Colon (tissue), 2 donors: Measurements from ENCODE around the gene EOLA2.
"Not testable (repeated sequence)": the region's sequence is repeated elsewhere in the genome, so short reads cannot be mapped to it uniquely, and the experiment has no call there.

Source experiments
- FAIRE-seq: peaks from 2 replicates; lab custom pipeline; 2012; peaks lifted over from hg19 to GRCh38; lab: Jason Lieb, UNC
- donor health status: control.
- donor health status: control.

Gene EOLA2

DNA sequence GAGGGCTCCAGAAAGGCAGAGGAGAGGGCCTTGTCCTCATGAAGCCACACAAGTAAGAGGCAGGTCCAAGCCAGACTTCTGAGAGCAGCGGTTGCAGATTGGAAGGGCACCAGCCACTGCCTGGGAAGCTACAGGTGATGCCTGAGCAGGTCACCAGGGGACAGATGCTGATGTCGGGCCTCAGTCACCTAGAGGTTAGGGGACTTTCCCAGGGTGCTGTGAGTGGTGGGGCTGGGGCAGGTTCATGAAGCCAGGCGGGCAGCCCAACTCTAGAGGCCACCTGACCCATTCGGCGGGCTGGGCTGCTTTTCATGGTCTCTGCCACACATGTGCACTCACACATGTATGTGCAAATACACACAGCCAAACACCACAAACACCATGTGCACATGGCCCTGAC, 5.3 kb downstream of the EOLA2 start:
- FAIRE-seq = not testable (repeated sequence)

DNA sequence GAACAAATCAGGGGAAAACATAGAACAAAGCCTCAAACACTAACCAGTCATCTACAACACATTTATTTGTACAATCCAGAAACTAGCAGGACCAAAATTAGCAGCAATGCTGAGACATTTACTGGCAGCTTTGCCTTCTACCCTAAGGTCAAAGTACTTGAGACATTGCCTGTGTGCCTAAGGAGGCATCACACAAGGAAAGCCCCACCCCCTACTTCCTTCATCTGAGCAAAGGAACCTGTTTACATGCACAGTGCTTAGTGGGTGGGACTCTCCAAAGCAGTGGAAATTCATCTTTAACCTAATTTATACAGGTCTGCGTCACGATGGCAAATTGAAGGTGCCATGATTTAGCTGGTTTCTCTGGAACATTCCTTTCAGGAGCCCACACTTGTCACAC, 6.1 kb downstream of the EOLA2 start:
- FAIRE-seq = not testable (repeated sequence)

DNA sequence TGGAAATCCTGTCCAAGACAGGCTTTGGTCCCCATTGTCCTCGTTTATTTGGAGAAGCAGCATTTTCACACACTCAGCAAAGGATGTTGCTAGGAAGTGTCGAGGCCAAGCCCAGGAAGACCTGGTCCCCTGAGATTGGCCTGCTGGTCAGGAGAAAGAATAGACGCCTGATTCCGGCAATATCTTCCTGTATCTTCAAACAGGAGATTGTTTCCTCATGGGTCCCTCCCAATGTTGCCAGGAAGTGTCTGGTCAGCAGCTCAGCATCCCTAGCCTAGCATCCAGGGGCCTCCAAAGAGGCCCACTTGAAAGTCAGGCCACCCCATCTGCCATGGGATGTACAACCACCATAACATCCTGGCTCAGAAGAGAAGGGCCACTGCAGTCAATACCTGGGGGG, 6.9 kb downstream of the EOLA2 start:
- not testable (repeated sequence) for FAIRE-seq

DNA sequence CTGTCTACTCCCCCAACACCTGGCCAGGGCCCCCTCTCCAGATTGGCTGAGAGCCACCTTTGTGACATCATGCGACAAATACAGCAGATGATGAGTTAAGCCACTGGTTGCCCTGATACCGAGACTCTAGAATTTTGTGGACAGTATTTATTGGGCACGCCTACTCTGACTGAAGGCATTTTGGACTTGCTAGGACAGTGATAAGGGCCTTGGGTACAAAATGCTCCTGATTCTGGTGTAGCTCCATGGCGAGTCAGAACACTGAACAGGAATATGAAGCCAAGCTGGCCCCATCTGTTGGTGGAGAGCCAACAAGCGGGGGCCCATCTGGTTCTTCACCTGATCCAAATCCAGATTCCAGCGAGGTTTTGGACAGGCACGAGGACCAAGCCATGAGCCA, 8.9 kb downstream of the EOLA2 start, which contains the start of gene HSFX4:
TSS of gene HSFX4 (plus strand) at position 174 of the 400 bp plus-strand sequence. CDS start at position 246, 72 bp downstream.
- peak; percentile 80 for FAIRE-seq

DNA sequence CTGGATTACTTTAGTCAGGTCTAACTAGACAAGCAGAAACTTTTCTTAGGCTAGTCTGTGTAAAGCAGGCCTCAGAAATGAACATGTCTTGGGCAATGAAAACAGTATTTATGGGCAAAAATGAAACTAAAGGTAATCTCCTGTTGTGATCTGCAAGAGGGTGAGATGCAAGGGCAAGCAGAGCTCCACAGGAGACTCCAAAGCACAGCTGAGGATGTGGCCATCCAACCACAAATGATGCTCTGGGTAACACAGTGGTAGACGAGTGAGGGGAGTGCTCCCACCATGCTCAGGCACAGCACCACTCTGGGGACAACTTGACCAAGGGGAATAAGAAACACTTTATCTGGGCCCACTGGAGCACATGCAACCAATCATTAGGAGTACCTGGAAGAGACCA, 9.7 kb downstream of the EOLA2 start:
- FAIRE-seq = not testable (repeated sequence)

DNA sequence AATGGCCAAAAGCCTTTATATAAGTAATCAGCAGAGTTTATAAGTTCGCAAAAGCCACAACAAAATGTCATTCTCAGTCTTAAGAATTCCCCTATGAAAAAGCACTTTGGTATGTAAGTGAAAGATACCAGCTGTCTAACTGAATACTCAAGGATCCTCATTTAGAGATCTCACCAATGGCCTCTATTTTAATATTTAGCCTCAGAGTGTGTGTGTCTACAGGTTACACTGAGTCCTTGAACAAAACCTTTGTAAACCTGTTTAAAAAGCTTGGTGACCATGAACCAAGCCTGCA, 10.4 kb downstream of the EOLA2 start:
- FAIRE-seq = not testable (repeated sequence)

DNA sequence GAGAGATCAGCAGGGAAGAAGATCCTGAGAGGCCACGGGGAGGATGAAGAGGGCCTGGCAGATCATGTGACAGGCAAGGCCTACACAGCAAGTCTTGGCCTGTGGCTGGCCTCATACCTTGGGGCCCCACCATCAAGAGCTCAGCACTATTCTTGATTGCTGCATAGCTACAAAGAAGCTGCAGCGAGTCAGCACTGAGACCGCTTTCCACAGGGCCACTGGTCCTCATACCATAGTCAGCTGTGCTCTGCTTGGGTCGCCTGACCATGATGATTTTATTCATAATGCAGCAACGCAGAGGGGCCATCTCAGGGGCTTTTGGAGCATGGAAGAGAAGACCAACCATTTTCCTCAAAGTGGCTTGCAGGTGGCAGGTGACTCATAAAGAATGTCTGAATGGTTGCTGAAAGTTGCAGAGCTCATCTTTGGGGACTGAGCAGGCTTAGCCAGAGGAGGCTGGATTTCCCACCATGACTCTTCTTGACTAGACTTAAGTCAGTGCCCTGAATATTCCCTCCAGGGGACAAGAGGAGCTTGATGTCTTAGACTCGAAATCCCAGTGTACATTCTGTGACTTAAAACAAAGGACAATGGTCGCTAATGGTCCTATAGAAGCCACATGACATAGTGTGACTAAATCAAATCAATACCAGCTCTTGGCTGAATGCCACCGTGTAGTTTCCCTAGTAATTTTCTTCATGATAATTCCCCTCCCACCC, 10.9 kb downstream of the EOLA2 start:
- FAIRE-seq = not testable (repeated sequence)

DNA sequence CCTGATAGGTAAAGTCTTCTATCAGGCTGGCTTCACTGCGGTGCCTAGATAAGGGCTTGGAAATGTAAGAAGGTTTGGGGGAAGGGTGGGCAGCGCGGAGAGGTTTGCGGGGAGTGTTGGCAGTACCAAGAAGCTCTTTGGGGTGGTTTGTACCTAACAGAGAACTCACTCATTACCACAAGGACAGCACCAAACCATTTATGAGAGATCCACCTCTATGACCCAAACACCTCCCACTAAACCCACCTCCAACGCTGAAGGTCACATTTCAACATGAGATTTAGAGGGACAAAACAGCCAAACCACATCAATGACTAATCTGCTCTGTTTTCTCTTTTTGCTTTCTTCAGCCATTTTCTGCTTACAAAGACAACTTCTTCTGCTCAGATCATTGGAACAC, 13.9 kb downstream of the EOLA2 start:
- not testable (repeated sequence) for FAIRE-seq

DNA sequence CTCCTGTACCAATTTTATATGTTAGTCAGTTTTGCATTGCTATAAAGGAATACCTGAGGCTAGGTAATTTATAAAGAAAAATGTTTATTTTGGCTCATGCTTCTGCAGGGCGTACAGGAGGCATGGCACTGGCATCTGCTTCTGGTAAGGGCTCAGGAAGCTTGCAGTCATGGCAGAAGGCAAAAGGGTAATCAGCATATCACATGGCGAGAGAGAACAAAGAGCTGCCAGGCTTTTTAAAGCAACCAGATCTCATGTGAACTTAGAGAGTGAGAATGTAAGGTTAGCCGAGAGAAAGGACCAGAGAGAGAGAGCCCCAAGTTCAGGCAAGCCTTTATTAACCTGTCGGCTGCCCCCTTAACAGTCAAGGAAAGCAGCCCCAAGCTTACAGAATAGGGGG, 14.5 kb downstream of the EOLA2 start:
- FAIRE-seq = not testable (repeated sequence)

DNA sequence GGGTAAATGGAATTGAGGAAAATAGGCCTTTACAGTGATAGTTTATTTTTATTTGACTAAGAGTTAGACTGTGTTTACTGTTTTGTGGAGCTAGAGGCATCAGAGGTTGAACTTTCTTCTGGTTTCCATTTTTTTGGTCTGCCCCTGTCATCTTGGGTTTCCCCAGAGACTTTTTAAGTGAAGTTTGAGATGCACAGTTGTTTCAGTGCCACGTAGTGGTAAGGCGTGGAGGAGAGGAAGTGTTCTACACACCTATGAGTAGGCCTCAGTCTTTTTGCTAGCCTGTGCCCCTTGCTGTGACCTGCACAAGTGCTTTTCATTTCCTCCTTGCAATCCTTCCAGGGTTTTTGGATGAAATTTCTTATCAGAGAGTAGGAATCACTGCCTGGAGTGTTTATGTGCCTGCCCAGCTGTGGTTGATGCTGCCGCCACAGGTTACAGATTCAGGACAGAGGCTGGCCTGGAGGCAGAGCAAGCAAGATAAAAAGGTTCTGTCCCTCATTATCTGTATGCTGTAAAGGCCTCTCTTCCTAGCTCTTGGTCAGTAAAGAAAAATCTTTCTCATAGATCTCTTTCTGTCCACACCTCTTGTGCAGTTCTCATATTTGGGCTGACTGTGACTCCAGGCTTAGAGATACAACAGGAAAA, 21.4 kb downstream of the EOLA2 start:
- no peak for FAIRE-seq

DNA sequence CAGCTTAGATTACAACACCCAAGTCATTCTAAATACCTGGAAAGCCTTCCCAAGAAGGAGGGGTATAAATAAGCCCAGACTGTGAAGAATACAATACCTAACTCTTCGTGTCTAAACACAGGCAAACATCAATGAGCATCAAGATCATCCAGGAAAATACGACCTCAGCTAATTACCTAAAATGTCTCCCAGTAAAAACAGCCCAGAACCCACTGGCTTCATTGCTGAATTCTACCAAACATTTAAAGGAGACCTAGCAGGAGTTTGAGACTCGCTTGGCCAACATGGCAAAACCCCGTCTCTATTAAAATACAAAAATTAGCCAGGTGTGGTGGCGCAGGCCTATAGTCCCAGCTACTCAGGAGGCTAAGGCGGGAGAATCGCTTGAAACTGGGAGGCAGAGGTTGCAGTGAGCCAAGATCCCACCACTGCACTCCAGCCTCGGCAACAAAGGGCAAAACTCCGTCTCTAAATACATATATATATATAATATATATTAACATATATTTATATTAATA, 28.1 kb downstream of the EOLA2 start:
- FAIRE-seq = no peak

DNA sequence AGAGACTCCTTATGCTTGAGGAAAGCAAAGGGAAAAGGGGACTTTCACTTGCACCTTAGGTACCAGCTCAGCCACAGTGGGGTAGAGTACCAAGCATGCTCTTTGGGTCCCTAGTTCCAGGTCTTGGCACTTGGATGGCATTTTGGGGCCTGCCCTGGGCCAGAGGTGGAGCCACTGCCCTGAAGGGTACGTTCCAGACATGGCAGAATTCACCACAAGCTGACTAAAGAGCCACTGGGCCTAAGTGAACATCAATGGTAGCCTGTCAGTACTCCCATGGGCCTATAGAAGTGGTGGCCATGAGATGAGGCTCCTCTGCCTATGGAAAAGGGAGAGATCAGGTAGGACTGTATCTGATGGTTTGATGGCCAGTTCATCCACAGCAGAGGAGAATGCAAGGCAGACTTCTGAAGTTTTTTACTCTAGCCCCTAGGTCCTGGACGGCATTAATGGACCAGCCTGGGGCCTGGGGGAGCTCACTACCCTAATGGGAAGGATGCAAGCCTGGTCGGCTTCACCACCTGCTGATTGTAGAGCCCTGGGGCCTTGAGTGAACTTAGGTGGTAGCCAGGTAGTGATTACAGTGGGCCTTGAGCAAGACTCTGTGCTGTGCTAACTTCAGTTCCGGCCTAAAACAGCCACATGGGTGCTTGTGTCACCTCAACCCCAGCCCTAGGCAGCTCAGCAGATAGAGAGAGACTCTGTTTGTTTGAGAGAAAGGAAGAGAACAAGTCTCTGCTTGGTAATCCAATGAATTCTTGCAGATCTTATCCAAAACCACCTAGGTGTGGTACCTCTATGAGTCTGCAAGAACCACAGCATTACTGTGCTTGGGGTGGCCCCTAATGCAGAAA, 28.7 kb downstream of the EOLA2 start:
- no peak for FAIRE-seq

DNA sequence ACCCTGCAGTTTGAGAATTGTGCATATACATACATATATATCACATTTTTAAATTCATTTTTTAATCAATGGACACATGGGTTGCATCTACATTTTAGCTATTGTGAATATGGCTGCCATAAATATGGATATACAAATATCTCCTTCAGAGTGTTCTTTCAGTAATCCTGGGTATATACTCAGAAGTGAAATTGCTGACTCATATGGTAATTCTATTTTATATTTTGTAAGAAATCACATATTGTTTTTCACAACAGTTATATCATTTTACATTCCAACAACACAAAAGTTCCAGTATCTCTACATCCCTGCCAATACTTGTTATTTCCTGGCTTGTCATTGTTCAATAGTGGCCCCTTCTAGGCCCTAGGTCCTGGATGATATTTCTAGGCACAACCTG, 29.6 kb downstream of the EOLA2 start:
- no peak for FAIRE-seq

DNA sequence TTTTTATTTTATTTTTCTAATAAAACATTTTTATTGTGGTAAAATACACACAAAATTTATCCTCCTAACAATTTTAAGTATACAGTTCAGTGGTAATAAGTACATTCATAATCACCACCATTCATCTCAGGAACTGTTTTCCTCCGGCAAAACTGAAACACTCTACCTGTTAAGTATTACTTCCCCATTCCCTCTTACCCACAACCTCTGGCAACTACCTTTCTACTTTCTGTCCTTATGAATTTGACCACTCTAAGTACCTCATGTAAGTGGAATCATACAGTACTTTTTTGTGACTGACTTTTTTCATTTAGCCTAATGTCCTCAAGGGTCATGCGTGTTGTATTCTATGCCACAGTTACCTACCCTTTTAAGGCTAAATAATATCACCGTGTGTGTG, 30.0 kb downstream of the EOLA2 start:
- no peak for FAIRE-seq

DNA sequence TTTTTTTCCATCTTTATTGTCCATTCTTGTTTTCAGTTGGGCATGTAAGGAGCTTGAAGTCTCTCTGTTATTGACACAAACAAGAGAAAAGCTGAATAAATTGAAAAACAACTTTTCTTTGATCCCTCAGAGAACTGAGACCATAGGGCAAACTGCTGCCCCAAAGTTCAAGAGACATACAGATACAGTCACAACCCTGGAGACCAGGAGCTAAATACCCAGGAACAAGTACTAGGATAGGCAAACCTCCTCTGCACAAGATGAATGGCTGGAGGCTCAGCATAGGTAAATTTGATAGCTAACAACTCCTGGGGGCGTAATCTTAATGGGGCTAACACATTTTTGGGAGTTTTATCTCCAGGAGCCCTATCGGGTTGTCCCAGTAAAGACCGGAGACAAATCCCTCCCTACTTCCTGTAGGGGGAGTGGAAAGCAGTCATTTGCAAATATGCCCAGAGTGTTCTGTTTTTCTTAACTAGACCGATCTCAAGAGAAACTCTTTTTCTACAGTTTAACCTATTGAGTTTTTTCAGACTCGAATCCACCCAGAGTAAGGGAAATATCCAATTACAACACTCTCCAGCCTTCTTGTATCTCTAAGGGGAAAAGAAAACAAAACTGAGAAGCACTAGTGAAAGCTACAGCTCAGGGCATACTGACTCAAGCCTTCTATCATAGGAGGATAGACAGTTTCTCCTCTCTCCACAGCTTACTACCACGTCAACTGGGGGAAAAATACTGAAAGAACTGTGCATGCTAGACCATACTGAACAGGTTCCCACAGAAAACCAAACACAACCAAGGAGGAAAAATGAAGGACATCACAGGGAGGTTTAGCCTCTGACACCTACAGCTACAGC, 34.2 kb downstream of the EOLA2 start:
- no peak for FAIRE-seq

DNA sequence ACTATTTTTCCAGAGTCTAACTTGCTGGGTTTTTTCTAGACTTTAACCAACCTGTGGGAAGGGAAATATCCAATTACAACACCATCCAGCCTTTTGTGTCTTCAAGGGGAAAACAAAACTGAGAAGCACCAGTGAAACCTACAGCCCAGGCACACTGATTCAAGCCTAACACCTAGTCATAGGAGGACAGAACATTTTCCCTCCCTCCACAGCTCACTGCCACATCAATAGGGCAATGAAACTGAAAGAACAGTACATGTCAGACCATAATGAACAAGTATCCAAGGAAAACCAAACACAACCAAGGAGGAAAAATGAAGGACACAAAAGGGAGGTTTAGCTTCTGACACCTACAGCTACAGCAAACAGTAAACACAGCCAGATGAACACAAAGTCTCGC, 39.7 kb downstream of the EOLA2 start:
- FAIRE-seq = no peak

DNA sequence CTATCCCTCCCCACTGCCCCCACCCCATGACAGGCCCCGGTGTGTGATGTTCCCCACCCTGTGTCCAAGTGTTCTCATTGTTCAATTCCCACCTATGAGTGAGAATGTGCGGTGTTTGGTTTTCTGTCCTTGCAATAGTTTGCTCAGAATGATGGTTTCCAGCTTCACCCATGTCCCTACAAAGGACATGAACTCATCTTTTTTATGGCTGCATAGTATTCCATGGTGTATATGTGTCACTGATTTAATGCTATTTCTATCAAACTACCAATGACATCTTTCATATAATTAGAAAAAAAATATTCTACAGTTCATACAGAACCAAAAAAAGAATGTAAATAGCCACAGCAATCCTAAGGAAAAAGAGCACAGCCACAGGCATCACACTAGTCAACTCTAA, 47.5 kb downstream of the EOLA2 start:
- FAIRE-seq = not testable (repeated sequence)
